ENCODE measurements around the gene SHISA8.
"Not testable (repeated sequence)": the region's sequence is repeated elsewhere in the genome, so short reads cannot be mapped to it uniquely, and the experiment has no call there.

The SHISA8 gene

DNA sequence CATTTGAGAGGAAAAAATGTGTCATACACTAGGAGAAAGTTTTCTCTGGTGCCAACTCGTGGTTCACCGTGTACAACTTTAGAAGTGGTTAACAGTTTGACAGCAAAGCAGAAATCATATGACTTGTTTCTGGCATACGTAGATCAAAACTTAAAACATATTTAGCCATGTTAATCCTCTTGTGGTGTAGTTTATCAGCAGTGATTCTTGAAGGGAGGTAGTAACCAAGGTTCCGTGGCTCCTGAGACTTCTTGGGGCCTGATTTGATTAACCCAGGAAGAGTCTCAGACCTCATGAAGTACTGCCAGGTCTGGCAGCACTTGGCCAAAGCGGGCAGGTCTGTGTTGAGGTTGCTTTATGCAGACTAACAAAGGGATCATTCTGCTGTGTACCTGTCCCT is 41.5 kb downstream of the SHISA8 start:
- TF ChIP-seq, protein P1, sequence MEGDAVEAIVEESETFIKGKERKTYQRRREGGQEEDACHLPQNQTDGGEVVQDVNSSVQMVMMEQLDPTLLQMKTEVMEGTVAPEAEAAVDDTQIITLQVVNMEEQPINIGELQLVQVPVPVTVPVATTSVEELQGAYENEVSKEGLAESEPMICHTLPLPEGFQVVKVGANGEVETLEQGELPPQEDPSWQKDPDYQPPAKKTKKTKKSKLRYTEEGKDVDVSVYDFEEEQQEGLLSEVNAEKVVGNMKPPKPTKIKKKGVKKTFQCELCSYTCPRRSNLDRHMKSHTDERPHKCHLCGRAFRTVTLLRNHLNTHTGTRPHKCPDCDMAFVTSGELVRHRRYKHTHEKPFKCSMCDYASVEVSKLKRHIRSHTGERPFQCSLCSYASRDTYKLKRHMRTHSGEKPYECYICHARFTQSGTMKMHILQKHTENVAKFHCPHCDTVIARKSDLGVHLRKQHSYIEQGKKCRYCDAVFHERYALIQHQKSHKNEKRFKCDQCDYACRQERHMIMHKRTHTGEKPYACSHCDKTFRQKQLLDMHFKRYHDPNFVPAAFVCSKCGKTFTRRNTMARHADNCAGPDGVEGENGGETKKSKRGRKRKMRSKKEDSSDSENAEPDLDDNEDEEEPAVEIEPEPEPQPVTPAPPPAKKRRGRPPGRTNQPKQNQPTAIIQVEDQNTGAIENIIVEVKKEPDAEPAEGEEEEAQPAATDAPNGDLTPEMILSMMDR (IDR thresholded peaks at IDR 0.05; ENCODE audit: low read depth, low read length), result no peak
- no peak for DNase-seq (ENCODE audit: extremely low read depth, low read depth)

DNA sequence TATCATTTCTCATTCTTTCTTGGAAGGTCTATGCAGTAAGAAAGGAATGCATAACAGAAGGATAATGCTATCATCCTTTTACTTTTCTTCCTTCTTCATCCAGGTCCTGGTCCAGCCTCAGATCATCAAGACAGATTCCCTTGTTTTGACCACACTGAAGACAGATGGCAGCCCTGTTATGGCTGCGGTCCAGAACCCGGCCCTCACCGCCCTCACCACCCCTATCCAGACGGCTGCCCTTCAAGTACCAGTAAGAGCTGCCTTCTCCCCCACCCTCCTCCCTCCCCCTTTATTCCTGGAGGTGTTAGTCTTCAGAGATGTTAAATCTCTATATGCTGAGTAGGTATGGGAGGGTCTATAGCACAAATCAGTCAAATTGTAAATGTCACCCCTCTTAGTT is 44.1 kb downstream of the SHISA8 start:
- TF ChIP-seq, protein P1 (IDR thresholded peaks at IDR 0.05; ENCODE audit: low read depth, low read length), result no peak
- DNase-seq (ENCODE audit: extremely low read depth, low read depth), result no peak

DNA sequence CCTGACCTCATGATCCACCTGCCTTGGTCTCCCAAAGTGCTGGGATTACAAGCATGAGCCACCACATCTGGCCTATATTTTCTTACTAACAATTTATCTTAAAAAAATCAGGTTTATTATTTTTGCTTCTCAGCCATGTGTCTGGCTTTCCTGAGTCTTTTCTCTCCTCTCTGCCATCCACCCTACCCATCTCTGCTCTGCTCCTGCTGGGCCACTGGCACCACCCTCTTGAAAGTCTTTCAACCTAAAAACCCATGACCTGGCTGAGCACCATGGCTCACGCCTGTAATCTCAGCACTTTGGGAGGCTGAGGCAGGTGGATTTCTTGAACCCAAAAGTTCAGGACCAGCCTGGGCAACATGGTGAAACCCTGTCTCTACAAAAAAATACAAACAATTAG is 44.8 kb downstream of the SHISA8 start:
- not testable (repeated sequence) for DNase-seq (ENCODE audit: extremely low read depth, low read depth)

DNA sequence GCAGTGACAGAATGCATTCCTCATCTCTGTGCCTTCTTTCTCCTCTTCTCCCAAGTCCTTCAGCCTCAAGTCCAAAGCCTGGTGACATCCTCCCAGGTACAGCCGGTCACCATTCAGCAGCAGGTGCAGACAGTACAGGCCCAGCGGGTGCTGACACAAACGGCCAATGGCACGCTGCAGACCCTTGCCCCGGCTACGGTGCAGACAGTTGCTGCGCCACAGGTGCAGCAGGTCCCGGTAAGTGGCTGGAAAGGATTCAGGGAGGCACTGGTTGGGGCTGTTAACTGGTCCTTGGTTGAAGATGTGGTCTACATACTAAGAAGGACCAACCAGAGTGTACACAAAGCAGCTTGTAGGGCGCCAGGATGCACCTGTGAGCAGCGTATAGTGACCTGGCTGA is 46.3 kb downstream of the SHISA8 start:
- TF ChIP-seq, protein P1 (IDR thresholded peaks at IDR 0.05; ENCODE audit: low read depth, low read length), result no peak

DNA sequence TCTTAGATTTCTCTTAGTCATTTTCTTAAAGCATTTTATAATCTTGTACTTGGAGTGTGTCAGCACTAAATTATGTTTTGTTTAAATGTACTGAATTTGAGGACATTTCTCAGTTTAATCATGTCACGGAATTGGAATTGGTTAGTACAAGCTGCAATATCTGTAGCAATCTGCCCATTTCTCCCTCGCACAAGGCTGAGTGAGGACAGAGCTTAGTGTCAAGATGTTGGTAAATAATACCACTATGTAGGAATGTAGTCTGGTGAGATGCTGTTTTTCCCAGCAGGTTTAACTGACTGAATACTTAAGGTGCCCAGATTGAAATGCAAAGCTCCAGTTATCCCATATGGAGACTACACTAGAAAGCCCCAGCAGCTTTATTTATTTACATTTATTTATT is 51.4 kb downstream of the SHISA8 start:
- DNase-seq (ENCODE audit: extremely low read depth, low read depth), result no peak

More for the DNA sequence above, 46.3 kb downstream of the SHISA8 start:
- DNase-seq (ENCODE audit: extremely low read depth, low read depth), result no peak

DNA sequence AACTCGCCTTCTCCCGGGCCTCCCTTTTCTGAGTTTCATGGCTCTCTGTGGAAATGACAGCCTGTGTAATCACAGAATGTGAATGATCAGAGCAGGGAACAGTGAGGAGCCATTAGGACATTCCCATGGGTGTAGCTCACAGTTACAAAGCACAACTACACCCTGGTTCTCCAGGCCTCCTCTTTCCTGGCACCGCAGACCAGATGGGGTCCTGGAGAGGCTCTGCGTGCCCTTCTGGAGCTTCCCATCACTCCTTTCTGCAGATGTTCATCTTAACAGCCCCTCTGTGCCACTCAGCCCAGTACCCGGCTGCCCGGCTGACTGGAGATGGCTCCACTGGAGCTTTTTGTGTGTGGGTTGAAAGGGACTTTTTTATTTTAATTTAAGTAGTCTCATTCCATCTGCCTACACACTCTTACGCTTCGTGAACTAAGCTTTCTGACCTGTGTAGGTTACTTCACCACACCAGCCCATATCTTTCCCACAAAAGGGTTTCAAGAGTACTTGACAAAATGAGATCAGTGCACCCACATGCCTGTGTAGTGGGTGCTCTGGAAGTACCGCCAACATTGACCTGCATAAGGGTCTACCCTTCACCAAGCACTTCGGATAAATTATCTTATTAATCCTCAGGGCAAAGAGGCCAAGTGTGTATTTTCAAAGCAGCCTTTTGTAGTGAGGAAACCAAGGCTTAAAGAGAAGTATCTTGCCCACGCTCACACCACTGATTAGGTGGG is 52.2 kb downstream of the SHISA8 start:
- DNase-seq (ENCODE audit: extremely low read depth, low read depth), result no peak
- TF ChIP-seq, protein P1 (IDR thresholded peaks at IDR 0.05; ENCODE audit: low read depth, low read length), result no peak

More for the DNA sequence above, 51.4 kb downstream of the SHISA8 start:
- TF ChIP-seq, protein P1 (IDR thresholded peaks at IDR 0.05; ENCODE audit: low read depth, low read length), result no peak

DNA sequence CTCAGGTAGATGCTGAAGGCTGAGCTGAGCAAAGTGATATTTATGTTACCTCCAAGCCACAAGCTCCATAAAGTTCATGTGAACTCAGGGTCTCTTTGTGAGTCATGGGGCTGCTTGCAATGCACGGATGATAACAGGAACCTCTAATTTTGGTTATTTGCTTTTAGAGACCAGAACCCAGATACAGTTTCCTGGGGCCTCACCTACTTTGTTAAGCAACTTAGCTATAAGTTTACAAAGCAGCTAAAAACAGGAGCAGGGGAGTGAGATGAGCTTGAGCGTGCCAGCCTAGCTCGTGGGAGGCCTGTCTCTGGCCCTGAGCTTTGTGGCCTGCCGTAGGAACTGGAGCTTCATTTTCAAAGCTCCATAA is 52.7 kb downstream of the SHISA8 start:
- TF ChIP-seq, protein P1 (IDR thresholded peaks at IDR 0.05; ENCODE audit: low read depth, low read length), result no peak
- no peak for DNase-seq (ENCODE audit: extremely low read depth, low read depth)
